ENCODE results near the gene AP5B1. TPM values are rescaled to one million over a fixed set of nuclear protein-coding genes. Genes with fewer than 3 reads are reported as not detected.

The AP5B1 gene
- total and polyA plus RNA-seq, 12 donors: 1.9 to 30.8 (median 14.5) TPM

DNA sequence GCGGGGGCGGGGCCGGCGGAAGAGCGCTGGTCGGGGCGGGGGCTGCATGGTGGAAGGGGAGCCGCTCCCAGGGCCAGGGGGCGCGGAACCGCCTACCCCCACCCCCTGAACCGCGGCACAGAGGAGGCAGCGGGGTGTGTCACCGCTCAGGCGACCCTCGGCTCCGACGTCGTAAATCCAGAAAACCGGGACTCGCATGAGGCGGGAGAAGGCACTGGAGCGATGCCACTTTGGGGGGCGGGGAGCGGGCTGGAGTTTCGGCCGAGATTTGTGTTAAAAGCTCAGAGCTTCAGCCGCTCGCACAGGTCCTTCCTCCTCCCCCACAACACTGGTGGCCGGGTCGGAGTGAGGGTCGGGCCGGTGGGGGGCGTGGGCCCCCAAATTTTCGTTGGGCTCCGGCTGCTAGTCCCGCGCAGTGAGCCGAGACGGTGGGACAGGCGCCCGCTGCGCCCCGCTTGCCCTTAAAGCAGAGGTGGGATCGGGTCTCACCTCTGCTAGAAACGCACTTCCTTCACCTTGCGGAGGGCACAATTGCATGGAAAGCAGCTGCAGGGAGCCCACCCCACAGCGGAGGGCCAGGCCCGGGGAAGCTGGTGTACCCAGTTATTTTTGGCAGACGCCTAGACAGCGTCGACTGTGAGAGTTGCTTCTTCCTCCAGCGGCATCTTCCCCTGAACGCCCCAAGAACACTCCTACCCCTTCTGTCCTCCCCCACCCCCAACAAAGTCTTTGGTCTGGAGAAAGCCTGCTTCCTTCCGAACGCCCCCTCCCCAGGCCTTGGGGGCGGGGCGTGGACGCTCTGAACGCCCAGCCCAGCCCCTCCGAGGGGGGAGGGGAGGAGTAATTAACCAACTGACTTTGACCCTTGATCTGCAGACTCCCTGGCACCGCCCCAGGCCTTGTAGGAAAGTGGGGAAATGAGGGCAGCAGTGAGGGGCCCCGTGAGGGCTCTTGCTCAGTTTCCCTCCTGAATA lies 7.2 kb upstream of the AP5B1 start:
- Histone ChIP-seq H3K4me1 (replicated peaks in 1 of 2) (peaks cover 0 to 13% of the 10 kb centered on the region in 2 donors), H3K27me3 (peaks cover 43% of the 10 kb centered on the region), H3K36me3 (replicated peaks in 1 of 2) (no peaks in the 10 kb centered on the region), H3K27ac (no peak overlapping the region), H3K4me3 (peak overlapping the region in 1 of 4 donors; percentile 21), H3K9me3 (replicated peaks in 1 of 3) (no peaks in the 10 kb centered on the region)
- intact Hi-C loops (cut with DNase I): no loop called here
- WGBS, 4 donors: 3 to 7% (median 5%) methylated on average over 6 to 64 of the region's 64 CpGs
- no peak for TF ChIP-seq POLR2A (IDR thresholded peaks at IDR 0.05)
- no peak for DNase-seq

GRCh38 chr11:65786786-65787636 lies 6.2 kb upstream of the AP5B1 start, which contains the start of gene OVOL1:
Gene OVOL1 (plus strand): TSS chr11:65787063. CDS start chr11:65787374, 311 bp downstream.
- no peak for TF ChIP-seq POLR2A (IDR thresholded peaks at IDR 0.05)
- TF ChIP-seq CTCF (IDR thresholded peaks at IDR 0.05): no peak
- no peak for DNase-seq
- WGBS, 4 donors: 0 to 1% (median 1%) methylated on average over 25 to 112 of the region's 112 CpGs
- Histone ChIP-seq H3K27ac (no peak within 1 kb of the TSS), H3K36me3 (replicated peaks in 1 of 2) (no peaks in the 10 kb centered on the region), H3K9me3 (replicated peaks in 1 of 3) (no peaks in the 10 kb centered on the region), H3K4me1 (replicated peaks in 1 of 2) (peaks cover 0 to 13% of the 10 kb centered on the region in 2 donors), H3K27me3 (peaks cover 43% of the 10 kb centered on the region), H3K4me3 (peak within 1 kb of the TSS in 1 of 4 donors; percentile 41)
- intact Hi-C loops (cut with DNase I): no loop called here

GRCh38 chr11:65786008-65786785 lies 5.4 kb upstream of the AP5B1 start:
- peaks cover 43% of the 10 kb centered on the region for H3K27me3 ChIP-seq
- peaks cover 0 to 17% of the 10 kb centered on the region in 2 donors for H3K4me1 ChIP-seq (replicated peaks in 1 of 2)
- no peaks in the 10 kb centered on the region for H3K36me3 ChIP-seq (replicated peaks in 1 of 2)
- 12 to 55% (median 33%) methylated on average over 8 to 74 of the region's 74 CpGs for WGBS, 4 donors
- peak overlapping the region in 1 of 4 donors; percentile 41 for H3K4me3 ChIP-seq
- H3K9me3 ChIP-seq (replicated peaks in 1 of 3): no peaks in the 10 kb centered on the region
- DNase-seq: no peak
- H3K27ac ChIP-seq: no peak overlapping the region
- intact Hi-C loops (cut with DNase I): no loop called here
- TF ChIP-seq CTCF (IDR thresholded peaks at IDR 0.05) (no peak), POLR2A (IDR thresholded peaks at IDR 0.05) (no peak)

GRCh38 chr11:65785319-65786007 lies 4.7 kb upstream of the AP5B1 start:
- no peak for TF ChIP-seq CTCF (IDR thresholded peaks at IDR 0.05)
- no peak for TF ChIP-seq POLR2A (IDR thresholded peaks at IDR 0.05)
- H3K27me3 ChIP-seq: peaks cover 43% of the 10 kb centered on the region
- DNase-seq: no peak
- 75 to 79% (median 78%) methylated on average over 8 of the region's 8 CpGs for WGBS, 4 donors
- no peak overlapping the region for H3K27ac ChIP-seq
- H3K4me1 ChIP-seq (replicated peaks in 1 of 2): peaks cover 0 to 17% of the 10 kb centered on the region in 2 donors
- H3K36me3 ChIP-seq (replicated peaks in 1 of 2): no peaks in the 10 kb centered on the region
- H3K9me3 ChIP-seq (replicated peaks in 1 of 3): no peaks in the 10 kb centered on the region
- H3K4me3 ChIP-seq: no peak overlapping the region
- intact Hi-C loops (cut with DNase I): no loop called here
